HCT116 (cell line): Measurements from ENCODE around the gene SUSD6. TPM values are rescaled to one million over a fixed set of nuclear protein-coding genes. Genes with fewer than 3 reads are reported as not detected.

Experiments
- ATAC-seq: fragments of 200-7000 bp; cut with Tn5 transposase; 2 replicates; pipeline ENCODE4 v1.9.1; 2020; ENCODE audit warnings: mild to moderate bottlenecking, moderate library complexity
- BruUV-seq: library from RNA; stranded (reverse); fragments of 400-500 nt; replicated peaks from 2 replicates; lab custom pipeline; 2021; lab: Mats Ljungman, UMichigan
- CTCF ChIA-PET: fragments of 300-600 bp; sonication (Branson Sonifier 250); formaldehyde crosslinking; loops from one replicate; lab custom pipeline; 2021; ENCODE audit warnings: antibody characterized with exemption; lab: Charles Lee
- POLR2A ChIA-PET: fragments of 300-600, 350-600 bp; sonication (Branson Sonifier 250); formaldehyde crosslinking; loops from one replicate; lab custom pipeline; 2021; ENCODE audit warnings: antibody characterized with exemption; lab: Charles Lee
- RAD21 ChIA-PET, 2 experiments: fragments of 300-600 bp; sonication (Branson Sonifier 250); formaldehyde crosslinking; loops; one replicate each; lab custom pipeline; 2023; ENCODE audit warnings: low total read pairs in 2 of 2; ENCODE audit not compliant: uncharacterized antibody in 2 of 2, unreplicated experiment in 2 of 2, low non-redundant PET in 1 of 2; lab: Charles Lee
- DNase-seq: peaks from one replicate; pipeline ENCODE4 v3.0.0-alpha.2; 2010; ENCODE audit warnings: low read depth, low spot score
- H2AFZ ChIP-seq: fragments of 200-600 bp; shearing (Covaris generic), sonication (generic); 2 replicates; pipeline ENCODE4 v1.6.1; 2017; ENCODE audit warnings: low read depth, mixed run types, mixed read lengths, antibody characterized with exemption, low read length; ENCODE audit not compliant: poor library complexity, severe bottlenecking
- H3K27ac ChIP-seq: 2 replicates; pipeline ENCODE4 v1.5.1; 2012; ENCODE audit warnings: low read depth, low read length
- H3K27me3 ChIP-seq: fragments of 200-600 bp; sonication (generic); 2 replicates; pipeline ENCODE4 v1.6.1; 2016; ENCODE audit warnings: mixed run types, low read length, mixed read lengths; ENCODE audit not compliant: insufficient read depth
- H3K36me3 ChIP-seq, 2 experiments: fragments of 200-500 bp in 1 of 2; fragments of 200-600 bp in 1 of 2; sonication (Bioruptor generic) in 1 of 2; sonication (generic) in 1 of 2; 2 replicates each; pipeline versions ENCODE4 v1.5.1 to v1.6.1; 2014 to 2016; ENCODE audit warnings: low read length in 2 of 2, inconsistent platforms in 1 of 2, mixed read lengths in 1 of 2, mixed run types in 1 of 2; ENCODE audit not compliant: insufficient read depth in 2 of 2, control insufficient read depth in 1 of 2
- H3K4me1 ChIP-seq, 2 experiments: fragments of 200-600 bp in 1 of 2; sonication (generic) in 1 of 2; 2 replicates each; pipeline versions ENCODE4 v1.5.1 to v1.6.1; 2012 to 2017; ENCODE audit warnings: low read length in 2 of 2, inconsistent platforms in 1 of 2, mild to moderate bottlenecking in 1 of 2, mixed read lengths in 1 of 2, mixed run types in 1 of 2, moderate library complexity in 1 of 2; ENCODE audit not compliant: insufficient read depth in 2 of 2, control insufficient read depth in 1 of 2
- H3K4me2 ChIP-seq: fragments of 200-600 bp; sonication (generic); 2 replicates; pipeline ENCODE4 v1.6.1; 2017; ENCODE audit warnings: mixed run types, low read length, mixed read lengths
- H3K4me3 ChIP-seq, 2 experiments: fragments of 200-600 bp in 1 of 2; sonication (generic) in 1 of 2; replicated peaks in 1 of 2; 2 replicates each; pipeline ENCODE4 v1.5.1; 2011 to 2016; ENCODE audit warnings: low read length in 2 of 2, control low read depth in 1 of 2, low read depth in 1 of 2, mild to moderate bottlenecking in 1 of 2, mixed read lengths in 1 of 2, mixed run types in 1 of 2
- H3K79me2 ChIP-seq: fragments of 200-600 bp; sonication (generic); 2 replicates; pipeline ENCODE4 v1.6.1; 2017; ENCODE audit warnings: mild to moderate bottlenecking, mixed run types, low read length, moderate library complexity, mixed read lengths; ENCODE audit not compliant: insufficient read depth
- H3K9ac ChIP-seq: fragments of 200-600 bp; sonication (generic); 2 replicates; pipeline ENCODE4 v1.6.1; 2016; ENCODE audit warnings: low read length, mixed read lengths
- H3K9me2 ChIP-seq: fragments of 200-600 bp; sonication (generic), shearing (Covaris generic); 2 replicates; pipeline ENCODE4 v1.6.1; 2017; ENCODE audit warnings: mixed run types, mild to moderate bottlenecking, moderate library complexity; ENCODE audit not compliant: insufficient read depth
- H3K9me3 ChIP-seq, 2 experiments: fragments of 200-500 bp in 1 of 2; fragments of 200-600 bp in 1 of 2; sonication (Bioruptor generic) in 1 of 2; sonication (generic) in 1 of 2; 2 replicates each; pipeline ENCODE4 v1.6.1; 2014 to 2017; ENCODE audit warnings: low read length in 2 of 2, mixed read lengths in 2 of 2, inconsistent platforms in 1 of 2, low read depth in 1 of 2, mild to moderate bottlenecking in 1 of 2, mixed run types in 1 of 2, moderate library complexity in 1 of 2; ENCODE audit not compliant: control insufficient read depth in 1 of 2, insufficient read depth in 1 of 2
- H4K20me1 ChIP-seq: fragments of 200-600 bp; sonication (generic), shearing (Covaris generic); 2 replicates; pipeline ENCODE4 v1.6.1; 2017; ENCODE audit warnings: mixed run types, mild to moderate bottlenecking, moderate library complexity; ENCODE audit not compliant: insufficient read depth
- EGR1 ChIP-seq: IDR thresholded peaks from 2 replicates; pipeline ENCODE4 v1.6.1; 2012; ENCODE audit warnings: low read depth
- FOSL1 ChIP-seq: IDR thresholded peaks from 2 replicates; pipeline ENCODE4 v1.6.1; 2012; ENCODE audit warnings: low read depth
- SIN3A ChIP-seq: IDR thresholded peaks from 2 replicates; pipeline ENCODE4 v1.6.1; 2012; ENCODE audit warnings: low read depth
- SRF ChIP-seq: IDR thresholded peaks from 2 replicates; pipeline ENCODE4 v1.6.1; 2012; ENCODE audit warnings: low read depth
- TCF7L2 ChIP-seq: IDR thresholded peaks from 2 replicates; pipeline ENCODE4 v1.7.0; 2011; ENCODE audit warnings: borderline replicate concordance, inconsistent platforms; ENCODE audit not compliant: insufficient read depth, insufficient read length; ENCODE audit errors: extremely low read depth
- ZNF274 ChIP-seq: fragments of 200-500 bp; sonication (Bioruptor generic); IDR thresholded peaks from 2 replicates; pipeline ENCODE4 v1.6.1; 2014; ENCODE audit warnings: mild to moderate bottlenecking, low read depth, low read length, inconsistent platforms
- intact Hi-C: fragments of 100-400 bp; cut with micrococcal nuclease; formaldehyde crosslinking; loops from 2 replicates; pipeline ENCODE4 v1.10.0; 2022
- total RNA-seq: library from RNA; stranded (reverse); gene quantifications from one replicate; pipeline ENCODE4 v1.2.1, GENCODE V29; 2021; ENCODE audit not compliant: unreplicated experiment
- TF ChIP-seq, protein P1 (sequence below): IDR thresholded peaks from 2 replicates; pipeline ENCODE4 v1.6.1; 2012
- TF ChIP-seq, protein P2 (sequence below), 3 experiments: fragments of 200-600 bp in 1 of 3; sonication (generic) in 1 of 3; IDR thresholded peaks in 2 of 3; conservative IDR thresholded peaks in 1 of 3; 2 replicates each; pipeline ENCODE4 v1.5.1; 2012 to 2017; ENCODE audit warnings: low read depth in 2 of 3, low read length in 2 of 3, antibody characterized with exemption in 1 of 3, borderline replicate concordance in 1 of 3, control low read depth in 1 of 3, mild to moderate bottlenecking in 1 of 3, mixed read lengths in 1 of 3, mixed run types in 1 of 3, moderate library complexity in 1 of 3; ENCODE audit not compliant: insufficient read depth in 1 of 3

The SUSD6 gene
- total RNA-seq, 1 experiment from 2014 or later = 6.4 TPM

GRCh38 chr14:69741055-69741454, 129.7 kb downstream of the SUSD6 start:
- H3K27me3 ChIP-seq = no peaks in the 10 kb centered on the region
- H3K4me3 ChIP-seq = no peak overlapping the region
- H3K79me2 ChIP-seq = no peaks in the 10 kb centered on the region
- H3K9me3 ChIP-seq = 0 out of 4 replicates have a peak, but pooled peaks cover 0 to 6% of the 10 kb centered on the region in 2 experiments
- H3K9me2 ChIP-seq = no peaks in the 10 kb centered on the region
- ChIA-PET CTCF (no interaction called here), POLR2A (no interaction called here)
- ATAC-seq = no peak
- no TSS peak for BruUV-seq
- peaks cover 0 to 8% of the 10 kb centered on the region in 2 experiments; a peak in 1 of 4 replicates for H3K4me1 ChIP-seq
- H3K36me3 ChIP-seq = no peaks in the 10 kb centered on the region
- no peak overlapping the region for H2AFZ ChIP-seq
- intact Hi-C loops = no loop called here
- no peak overlapping the region for H3K4me2 ChIP-seq
- no peaks in the 10 kb centered on the region for H4K20me1 ChIP-seq
- H3K27ac ChIP-seq = no peak overlapping the region
- no peak for DNase-seq
- TF ChIP-seq ZNF274 (no peak), FOSL1 (peak; percentile 30; the same call in 1 of the 2 replicates), SRF (no peak)
- TF ChIP-seq, all 23 proteins: peak for 1
- H3K9ac ChIP-seq = no peak overlapping the region
- RAD21 ChIA-PET = no interaction called here

DNA sequence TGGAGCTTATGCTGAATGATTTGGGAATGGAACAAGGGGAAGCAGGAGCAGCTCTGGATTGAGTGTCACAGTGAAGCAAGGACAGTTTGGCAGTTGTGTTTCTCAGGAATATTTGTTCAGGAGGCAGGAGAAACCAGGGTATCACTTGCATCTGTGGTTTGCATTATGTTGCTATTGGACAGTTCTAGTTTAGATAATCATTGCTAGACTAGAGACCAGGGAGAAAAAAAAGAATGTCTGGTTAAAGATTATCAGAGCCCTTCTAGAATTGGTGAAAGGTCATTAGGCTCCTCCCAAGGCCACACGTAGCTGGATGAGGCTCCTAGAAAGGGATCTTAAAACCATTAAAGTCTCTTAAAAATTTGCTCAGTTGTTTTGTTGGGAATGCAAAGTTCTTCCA, 138.6 kb downstream of the SUSD6 start:
- no peaks in the 10 kb centered on the region for H3K9me3 ChIP-seq
- TF ChIP-seq EGR1 (no peak), SIN3A (no peak), TCF7L2 (no peak)
- TF ChIP-seq, protein P1, sequence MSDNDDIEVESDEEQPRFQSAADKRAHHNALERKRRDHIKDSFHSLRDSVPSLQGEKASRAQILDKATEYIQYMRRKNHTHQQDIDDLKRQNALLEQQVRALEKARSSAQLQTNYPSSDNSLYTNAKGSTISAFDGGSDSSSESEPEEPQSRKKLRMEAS = no peak
- TF ChIP-seq, protein P2, sequence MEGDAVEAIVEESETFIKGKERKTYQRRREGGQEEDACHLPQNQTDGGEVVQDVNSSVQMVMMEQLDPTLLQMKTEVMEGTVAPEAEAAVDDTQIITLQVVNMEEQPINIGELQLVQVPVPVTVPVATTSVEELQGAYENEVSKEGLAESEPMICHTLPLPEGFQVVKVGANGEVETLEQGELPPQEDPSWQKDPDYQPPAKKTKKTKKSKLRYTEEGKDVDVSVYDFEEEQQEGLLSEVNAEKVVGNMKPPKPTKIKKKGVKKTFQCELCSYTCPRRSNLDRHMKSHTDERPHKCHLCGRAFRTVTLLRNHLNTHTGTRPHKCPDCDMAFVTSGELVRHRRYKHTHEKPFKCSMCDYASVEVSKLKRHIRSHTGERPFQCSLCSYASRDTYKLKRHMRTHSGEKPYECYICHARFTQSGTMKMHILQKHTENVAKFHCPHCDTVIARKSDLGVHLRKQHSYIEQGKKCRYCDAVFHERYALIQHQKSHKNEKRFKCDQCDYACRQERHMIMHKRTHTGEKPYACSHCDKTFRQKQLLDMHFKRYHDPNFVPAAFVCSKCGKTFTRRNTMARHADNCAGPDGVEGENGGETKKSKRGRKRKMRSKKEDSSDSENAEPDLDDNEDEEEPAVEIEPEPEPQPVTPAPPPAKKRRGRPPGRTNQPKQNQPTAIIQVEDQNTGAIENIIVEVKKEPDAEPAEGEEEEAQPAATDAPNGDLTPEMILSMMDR (IDR thresholded peaks at IDR 0.05 in 2 of 3, conservative IDR thresholded peaks at IDR 0.05 in 1 of 3; ENCODE audit: borderline replicate concordance in 1 of 3, insufficient read depth in 1 of 3, low read depth in 2 of 3, low read length in 2 of 3) = no peak
- TF ChIP-seq, all 23 proteins: peak for 0
- Histone ChIP-seq H3K4me3 (no peak overlapping the region), H3K27me3 (no peaks in the 10 kb centered on the region), H3K9ac (no peak overlapping the region), H3K79me2 (no peaks in the 10 kb centered on the region), H3K9me2 (no peaks in the 10 kb centered on the region), H3K4me2 (no peak overlapping the region), H3K27ac (no peak overlapping the region), H2AFZ (no peak overlapping the region), H3K36me3 (no peaks in the 10 kb centered on the region), H3K4me1 (no peaks in the 10 kb centered on the region), H4K20me1 (no peaks in the 10 kb centered on the region)
- ChIA-PET POLR2A (no interaction called here), CTCF (no interaction called here), RAD21 (no interaction called here)
- no peak for DNase-seq
- ATAC-seq = no peak
- BruUV-seq = no TSS peak
- intact Hi-C loops = no loop called here
